ENCODE measurements around the gene AKR1B15.
A peak's percentile ranks its signal among the peaks of the same experiment; 100 is the strongest.
"Not testable (repeated sequence)": the region's sequence is repeated elsewhere in the genome, so short reads cannot be mapped to it uniquely, and the experiment has no call there.

The AKR1B15 gene

DNA sequence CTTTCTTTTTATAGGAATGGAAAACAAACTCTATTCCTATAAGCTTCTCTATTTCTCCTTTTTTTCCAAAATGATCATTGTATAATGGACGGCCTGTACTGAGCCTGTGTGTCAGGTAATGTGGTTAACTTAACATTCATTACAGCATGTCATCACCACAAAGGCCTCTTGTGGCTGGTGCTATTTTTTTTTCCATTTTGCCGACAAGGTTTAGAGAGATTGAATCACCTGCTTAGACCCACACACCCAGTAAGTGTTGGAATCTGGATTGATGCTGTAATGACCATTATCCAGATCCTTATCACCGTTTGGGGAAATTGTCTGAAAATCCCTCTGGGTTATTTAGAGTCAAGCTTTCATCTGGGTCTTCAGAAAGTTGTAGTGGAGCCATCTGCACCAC, 18.5 kb downstream of the AKR1B15 start:
- DNase-seq = no peak

DNA sequence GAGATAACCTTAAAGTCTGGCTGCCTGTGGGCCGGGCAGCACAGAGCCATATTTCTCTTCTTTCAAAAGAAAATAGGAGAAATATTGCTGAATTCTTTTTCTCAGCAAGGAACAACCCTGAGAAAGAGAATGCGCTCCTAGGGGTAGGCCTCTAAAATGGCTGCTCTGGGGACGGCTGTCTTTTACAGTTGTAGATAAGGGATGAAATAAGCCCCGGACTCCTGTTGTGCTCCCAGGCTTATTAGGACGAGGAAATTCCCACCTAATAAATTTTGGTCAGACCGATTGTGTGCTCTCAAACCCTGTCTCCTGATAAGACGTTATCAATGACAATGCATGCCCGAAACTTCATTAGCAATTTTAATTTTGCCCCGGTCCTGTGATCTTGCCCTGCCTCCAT, 21.1 kb downstream of the AKR1B15 start:
- not testable (repeated sequence) for DNase-seq

DNA sequence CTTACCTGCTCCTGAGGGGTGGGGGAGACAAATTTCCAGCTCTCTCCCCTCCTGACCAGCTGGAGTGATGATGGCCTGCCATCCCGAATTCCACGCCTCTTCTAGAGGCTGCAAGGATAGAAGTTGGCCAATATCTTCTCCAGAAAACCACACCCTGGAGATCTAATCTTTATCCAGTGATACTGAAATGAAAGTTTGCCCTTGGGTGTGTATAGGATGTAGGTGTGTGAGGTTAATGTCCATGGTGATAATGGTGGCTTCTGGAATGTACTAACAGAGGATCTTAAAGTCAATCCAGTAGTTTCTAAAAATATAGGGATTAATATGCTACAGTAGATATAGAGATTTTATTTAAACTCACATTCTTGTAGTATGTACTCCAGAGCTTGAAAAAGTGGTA, 22.2 kb downstream of the AKR1B15 start:
- no peak for DNase-seq

DNA sequence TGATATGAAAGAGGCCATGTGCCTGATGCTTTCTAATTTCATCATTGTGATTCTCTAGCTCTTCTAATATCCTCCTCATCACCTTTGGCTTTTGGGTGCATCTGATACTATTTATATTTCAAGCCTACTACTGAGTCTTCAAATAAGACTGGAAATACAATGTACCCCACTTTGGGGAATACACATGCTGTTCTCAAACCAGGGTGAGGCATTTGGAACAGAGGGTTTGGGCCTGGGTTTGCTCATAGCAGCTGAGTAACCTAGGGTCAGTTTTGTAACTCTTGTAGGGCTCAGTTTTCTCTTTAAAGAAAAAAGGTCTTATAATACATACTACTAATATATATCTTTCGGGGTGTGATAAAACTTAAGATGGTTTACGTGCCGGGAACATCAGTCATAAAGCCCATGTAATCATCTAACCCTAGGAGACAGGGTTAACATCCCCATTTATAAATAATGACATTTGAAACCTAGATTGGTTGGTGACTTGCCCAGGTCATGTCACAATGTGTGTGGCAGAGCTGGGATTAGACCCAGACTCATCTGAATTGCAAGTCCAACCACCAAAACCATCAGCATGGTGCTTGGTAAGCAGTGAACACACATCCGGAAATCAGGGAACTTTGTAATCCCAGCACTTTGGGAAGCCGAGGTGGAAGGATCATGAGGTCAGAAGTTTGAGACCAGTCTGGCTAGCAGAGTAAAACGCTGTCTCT, 23.0 kb downstream of the AKR1B15 start:
- DNase-seq = no peak

DNA sequence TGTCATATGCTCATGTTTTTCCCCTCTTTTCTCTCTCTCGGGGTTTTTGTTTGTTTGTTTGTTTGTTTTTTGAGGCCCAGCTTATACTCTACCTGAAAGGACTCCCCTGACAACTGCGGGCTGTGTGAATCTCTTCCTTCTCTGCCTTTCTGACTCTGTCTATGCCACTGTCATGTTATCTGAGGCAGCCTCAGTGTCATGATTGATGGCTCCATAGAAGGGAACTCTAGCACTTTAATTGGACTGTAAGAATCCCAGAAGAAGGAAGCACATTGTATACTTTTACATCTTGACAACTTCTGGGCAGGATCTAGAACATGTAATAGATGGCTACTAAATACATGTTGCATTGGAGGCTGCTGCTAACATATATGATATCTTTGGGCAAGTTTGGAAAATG, 25.4 kb downstream of the AKR1B15 start:
- no peak for DNase-seq

DNA sequence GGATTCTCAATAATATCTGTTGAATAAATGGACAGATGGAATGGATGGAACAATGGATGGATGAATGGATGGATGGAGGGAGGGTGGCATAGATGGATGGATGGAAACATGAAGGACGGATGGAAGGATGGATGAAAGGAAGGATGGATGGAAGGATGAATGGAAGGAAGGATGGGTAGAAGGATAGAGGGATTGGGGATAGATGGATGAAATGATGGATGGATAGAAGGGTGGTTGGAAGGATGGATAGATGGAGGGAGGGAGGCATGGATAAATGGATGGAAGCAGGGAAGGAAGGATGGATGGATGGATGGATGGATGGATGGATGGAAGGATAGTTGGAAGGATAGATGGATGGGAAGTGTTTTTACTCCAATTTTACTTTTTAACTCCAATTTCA, 35.4 kb downstream of the AKR1B15 start:
- no peak for DNase-seq

DNA sequence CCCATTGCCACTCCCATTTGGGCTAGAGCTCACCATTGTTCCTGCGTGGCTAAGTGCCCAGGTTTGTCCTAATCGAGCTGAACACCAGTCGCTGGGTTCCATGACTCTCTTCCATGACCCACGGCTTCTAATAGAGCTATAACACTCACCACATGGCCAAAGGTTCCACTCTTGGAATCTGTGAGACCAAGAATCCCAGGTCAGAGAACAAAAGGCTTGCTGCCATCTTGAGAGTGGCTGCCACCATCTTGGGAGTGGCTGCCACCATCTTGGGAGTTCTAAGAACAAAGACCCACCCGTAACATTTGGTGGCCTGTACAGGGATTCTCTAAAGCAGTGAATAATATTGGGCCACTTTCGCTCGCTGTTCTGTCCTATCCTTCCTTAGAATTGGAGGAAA, 37.0 kb downstream of the AKR1B15 start:
- no peak for DNase-seq

DNA sequence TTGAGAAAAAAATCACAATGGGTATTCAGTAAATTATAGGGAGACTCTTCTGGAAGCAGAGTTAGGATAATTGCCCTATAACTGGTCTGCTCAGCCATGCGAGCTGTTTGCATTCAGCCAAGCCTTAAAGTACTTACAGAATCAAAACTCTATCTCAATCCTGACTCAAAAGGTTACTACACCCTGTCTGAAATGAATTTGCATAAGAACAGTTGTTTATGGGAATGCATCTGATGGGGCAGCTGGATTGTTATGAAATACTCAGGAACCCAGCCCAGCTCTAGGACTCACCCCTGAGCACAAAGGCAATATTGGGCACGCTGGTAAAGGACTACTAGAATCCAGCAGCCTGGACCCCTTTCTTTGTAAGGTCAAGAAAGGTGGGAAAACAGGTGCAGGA, 38.8 kb downstream of the AKR1B15 start:
- no peak for DNase-seq

DNA sequence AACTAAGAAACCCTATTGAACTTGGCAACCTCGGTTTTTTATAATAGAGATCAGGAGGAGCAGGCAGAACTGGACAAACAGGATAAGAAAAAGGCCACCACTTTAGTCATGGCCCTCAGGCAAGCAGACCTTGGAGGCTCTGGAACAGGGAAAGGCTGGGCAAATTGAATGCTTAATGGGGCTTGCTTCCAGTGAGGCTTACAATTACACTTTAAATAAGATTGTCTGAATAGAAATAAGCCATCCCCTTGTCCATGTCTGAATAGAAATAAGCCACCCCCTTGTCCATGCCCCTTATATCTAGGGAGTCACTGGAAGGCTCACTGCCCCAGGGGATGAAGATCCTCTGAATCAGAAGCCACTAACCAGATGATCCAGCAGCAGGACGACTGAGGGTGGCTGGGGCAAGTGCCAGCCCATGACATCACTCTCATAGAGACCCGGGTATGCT, 40.6 kb downstream of the AKR1B15 start:
- no peak for DNase-seq

DNA sequence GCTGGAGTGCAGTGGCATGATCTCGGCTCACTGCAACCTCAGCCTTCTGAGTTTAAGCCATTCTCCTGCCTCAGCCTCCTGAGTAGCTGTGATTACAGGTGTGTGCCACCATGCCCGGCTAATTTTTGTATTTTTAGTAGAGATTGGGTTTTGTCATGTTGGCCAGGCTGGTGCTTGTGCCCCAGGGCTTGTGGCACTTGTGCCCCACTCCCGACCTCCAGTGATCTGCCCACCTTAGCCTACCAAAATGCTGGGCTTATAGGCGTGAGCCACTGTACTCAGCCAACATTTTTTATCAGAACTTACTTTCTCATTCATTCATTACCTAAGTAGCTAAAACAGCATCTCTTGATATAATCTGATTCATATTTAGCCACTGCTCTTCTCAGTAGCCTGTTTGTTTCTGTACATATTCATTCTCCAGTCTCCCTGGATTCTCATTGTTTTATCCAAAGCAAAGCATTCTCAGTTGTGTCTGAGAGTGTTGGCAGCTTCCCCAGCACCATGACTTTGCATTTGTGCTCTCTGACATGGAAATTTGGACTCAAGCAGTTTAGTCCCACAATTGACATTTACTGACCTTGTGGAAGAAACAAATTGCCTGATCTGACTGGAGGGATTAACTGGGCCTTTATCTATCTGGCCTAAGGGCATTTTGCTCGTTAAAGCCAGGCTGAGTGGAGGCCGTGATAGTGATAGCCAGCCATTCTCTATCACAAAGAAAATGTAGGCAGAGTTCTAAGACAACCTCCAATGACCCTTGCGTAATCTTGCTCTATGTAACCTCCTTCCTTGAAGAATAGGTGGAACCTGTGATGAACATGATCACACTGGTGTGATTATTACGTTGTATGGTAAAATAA, 44.9 kb downstream of the AKR1B15 start:
- DNase-seq = no peak

DNA sequence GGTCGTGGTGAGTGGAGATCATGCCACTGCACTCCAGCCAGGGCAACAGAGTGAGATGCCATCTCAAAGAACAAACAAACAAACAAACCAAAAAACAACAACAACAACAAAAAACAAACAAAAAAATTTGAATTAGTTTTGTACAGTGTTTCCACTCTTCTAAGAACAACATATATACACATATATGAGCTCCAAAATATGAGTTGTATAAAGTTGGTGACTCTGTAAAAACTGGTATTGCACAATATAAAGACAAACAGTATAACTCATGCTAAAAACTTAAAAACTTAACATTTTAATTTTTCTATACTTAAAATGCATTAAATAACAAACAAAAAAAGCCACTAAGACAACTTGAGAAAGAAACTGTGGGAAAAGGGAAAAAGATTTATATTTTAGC, 46.0 kb downstream of the AKR1B15 start:
- no peak for DNase-seq

DNA sequence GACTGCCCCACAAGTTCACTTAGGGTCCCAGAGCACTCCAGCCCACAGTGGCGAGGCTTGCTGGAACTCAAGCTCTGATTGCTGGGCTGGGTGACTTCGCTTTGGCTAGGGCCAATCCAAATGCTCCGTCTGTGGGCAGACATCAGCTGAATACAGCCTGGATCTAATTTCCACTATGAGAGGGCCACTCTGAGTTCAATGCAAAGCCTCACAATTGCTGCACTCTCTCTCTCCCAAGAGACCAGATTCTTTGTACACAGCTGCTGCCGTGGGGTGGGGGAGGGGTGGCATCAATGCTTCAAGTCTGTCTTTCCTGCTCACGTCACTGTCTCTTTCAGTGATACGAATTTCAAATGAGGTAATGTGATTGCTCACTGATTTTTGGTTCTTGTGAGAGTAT, 50.5 kb downstream of the AKR1B15 start:
- no peak for DNase-seq

DNA sequence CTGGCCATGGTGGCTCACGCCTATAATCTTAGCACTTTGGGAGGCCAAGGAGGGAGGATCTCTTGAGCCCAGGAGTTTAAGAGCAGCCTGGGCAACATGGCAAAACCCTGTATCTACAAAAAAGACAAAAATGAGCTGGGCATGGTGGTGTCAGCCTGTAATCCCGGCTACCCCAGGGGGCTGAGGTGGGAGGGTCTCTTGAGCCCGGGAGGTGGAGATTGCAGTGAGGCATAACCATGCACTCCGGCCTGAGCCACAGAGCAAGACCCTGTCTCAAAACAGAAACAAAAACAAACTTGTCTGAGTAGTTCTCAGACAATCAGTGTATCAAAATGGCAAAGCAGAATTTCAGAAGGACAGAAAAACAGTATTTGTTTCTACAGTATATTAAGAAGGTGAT, 52.5 kb downstream of the AKR1B15 start:
- DNase-seq = no peak

DNA sequence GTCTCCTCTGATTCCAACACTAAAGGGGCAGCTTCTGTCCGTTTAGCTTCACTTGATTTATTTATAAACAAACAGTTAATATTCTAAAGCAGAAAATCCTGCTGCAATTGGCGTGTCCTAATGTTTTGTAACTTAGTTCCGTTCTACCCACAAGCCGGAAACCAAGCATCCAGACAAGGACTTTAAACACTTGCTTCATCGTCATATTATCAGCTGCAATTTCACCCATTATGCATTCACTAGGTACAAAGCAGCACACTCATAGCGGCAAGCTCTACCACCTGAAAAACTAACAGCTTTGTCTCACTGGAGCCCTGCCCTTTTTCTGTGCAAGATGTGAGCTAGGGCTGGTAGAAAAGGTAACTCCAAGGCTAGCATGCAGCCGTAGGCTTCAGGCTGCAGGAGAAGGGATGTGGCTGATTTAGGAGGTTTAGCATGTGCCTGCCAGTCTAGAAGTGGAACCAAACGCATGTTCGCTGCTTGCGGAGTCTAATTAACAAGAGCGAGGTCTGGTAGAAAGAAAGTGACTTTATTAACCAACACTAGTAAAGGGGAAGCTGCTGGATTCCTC, 54.1 kb downstream of the AKR1B15 start:
- DNase-seq = no peak

DNA sequence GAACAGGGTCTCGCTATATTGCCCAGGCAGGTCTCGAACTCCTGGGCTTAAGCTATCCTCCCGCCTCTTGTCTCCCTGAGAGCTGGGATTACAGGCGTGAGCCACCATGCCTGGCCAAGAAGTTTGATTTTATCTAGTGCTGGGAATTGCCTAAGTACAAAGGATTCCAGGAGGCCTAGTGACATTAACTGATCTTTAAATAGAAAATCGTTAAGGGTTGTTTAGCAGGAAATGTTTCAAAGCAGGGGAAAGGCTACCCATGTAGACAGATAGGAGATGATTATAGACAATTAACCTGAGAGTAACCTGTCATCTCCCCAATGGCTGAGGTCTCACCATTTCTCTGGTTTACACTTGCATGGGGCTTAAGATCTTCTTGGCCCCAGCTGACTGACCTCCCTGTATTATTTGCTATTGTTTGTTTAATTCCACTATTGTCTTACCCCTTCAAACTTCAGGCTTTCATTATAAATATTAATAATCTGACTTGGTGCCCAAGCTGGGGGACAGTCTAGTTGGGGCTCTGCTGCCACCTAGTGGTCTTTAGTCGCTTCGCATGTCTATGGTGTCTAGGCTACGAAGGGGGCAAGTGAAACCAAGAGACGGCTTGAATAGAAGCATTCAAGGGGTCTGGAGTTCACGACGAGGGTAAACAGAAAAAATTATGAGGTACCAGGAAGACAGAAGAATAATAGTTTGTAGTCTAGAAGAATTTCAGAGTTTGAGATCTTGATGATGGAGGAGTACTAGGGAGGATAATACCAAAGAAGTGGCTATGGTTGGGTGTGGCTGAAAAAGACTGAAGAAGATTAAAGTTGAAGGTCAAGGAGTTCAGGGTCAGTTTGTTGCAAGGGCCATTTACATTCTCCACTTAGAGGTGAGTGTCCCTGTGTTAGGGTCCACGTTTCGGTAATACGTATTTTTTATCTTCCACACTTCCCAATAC, 57.3 kb downstream of the AKR1B15 start:
- peak; percentile 73 for DNase-seq

DNA sequence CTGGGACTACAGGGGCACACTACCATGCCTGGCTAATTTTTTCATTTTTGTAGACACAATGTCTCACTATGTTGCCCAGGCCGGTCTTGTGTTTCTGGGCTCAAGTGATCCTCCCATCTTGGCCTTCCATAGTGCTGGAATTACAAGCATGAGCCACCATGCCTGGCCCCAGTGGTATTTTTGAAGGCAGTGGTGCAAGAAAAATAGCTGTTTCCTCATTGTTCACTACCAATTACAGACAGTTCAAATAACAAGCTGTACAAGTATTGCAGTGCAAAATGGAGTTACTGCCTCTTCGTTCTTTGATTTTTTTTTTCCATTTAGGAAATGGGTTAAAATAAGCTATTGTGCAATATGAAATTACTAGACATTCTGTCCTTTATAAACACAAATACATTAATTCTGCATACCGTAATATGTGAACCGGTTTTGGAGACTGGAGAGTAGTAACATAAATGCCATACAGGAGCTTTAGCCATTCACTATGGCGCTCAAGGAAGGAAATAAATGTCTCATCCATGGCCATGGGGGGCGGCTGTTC, 62.8 kb downstream of the AKR1B15 start:
- DNase-seq = no peak

DNA sequence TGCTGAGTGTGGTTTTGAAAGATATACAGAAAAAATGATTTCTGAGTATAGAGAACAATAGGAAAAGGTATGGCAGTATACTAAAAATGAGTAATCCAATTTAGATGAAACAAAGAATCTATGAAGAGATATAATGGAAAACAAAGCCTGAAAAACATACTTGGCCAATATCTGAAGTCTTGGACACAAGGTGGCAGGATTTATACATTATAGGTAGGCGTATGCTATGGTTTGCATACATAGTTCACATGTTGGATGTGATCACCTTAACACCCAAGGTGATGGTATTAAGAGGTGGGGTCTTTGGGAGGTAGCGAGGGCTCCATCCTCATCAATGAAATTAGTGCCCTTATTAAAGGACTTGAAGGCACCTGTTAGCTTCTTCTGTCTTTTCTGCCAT, 63.3 kb downstream of the AKR1B15 start:
- DNase-seq = no peak

DNA sequence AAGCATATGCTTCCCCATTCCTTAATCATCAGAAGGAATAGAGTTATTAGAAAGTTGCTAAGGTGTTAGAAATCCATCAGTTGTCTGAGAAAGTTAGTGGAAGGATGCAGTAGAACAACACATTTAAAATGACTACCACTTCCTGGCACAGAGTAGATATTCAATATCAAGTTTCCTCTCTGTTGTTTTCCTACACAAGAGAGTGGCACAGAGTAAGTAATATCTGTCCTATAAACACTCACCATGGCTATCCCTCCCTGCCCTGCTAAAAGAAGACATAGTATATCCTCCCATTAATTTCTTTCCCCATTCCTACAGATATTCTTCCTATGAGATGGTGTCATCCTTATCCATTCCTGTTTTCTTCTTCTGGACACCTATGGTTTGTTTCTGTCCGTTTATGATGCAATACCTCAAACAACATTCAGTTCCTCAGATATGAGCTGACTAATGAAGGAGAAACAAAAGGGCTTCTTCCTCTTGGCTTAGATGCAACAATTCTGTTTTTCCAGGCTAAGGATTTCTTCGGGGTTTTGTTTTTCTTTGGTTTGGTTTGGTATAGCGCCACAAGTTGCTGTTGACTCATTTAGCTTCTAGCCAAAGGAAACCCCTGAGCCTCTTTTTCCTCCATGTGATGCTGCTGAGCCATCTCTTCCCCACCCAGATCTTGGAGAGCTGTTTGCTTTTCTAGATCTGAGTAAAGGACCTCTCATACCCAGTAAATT, 64.9 kb downstream of the AKR1B15 start:
- DNase-seq = peak; percentile 43

DNA sequence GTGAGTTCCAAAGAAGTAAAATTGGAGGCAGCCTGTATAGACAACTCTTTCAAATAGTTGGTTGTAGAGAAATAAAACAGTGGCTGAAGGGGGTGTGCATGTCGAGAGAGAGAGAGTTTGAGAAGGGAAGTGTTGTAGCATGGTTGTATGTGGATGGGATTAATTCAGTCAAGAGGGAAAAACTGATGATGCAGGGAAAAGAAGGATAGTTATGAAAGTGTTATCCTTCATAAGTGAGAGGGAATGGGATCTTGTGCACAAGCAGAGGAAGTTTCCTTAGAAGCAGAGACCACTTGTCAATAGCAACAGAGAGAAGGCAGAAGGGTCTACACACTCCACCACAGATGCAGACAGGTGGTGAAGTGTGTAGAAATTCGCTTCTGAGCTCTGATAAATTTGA, 67.7 kb downstream of the AKR1B15 start:
- no peak for DNase-seq

DNA sequence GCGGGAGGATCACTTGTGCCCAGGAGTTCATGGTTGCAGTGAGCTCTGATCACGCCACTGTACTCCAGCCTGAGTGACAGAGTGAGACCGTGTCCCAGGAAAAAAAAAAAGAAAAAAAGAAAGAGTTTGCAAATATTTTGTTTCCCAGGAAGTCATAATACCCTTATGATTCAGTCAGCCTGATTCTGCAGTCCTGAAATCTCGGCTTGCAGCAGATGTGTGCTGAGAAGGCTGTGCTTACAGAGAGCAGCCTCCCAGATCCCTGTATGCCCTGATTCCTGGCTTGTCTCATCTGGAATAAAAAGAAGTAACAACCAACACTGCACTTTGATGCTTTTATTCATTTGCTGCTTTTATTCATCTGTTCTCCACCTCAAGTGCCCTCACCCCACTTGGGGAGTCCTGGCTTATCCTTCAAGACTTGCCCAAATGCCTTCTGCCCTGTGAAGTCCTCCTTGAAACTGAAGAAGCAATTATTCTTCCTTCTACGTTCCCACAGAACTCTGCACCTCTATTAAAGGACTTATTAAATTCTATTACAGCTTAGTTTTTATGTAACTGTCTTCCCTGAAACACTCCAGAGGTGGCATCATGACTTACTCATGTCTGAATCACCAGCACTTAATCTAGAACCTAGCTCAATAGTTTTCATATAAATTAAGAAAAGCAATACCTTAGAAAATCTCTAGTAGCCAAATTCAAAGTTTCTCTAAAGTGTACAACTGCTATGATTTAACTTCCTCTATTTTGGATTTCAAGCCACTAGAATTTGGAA, 70.0 kb downstream of the AKR1B15 start:
- no peak for DNase-seq

Data from activated CD4-positive, alpha-beta T cell treated with anti-CD3 and anti-CD28 coated beads for 48 hours (primary cell).